Gastroesophageal sphincter (tissue), 4 donors: ENCODE data around the gene TMEM245. TPM values are rescaled to one million over a fixed set of nuclear protein-coding genes. Genes with fewer than 3 reads are reported as not detected.
A peak's percentile ranks its signal among the peaks of the same experiment; 100 is the strongest.

Source experiments
- ATAC-seq: fragments of 150-250 bp; one replicate; pipeline ENCODE4 v1.9.1; 2016; ENCODE audit warnings: mild to moderate bottlenecking, moderate library complexity
- H3K27ac ChIP-seq, 4 donors: fragments of 200-600 bp; sonication (generic) in 3 of 4; 1 replicate in 3 of 4; 2 replicates in 1 of 4; pipeline ENCODE4 v1.5.1; 2016 to 2019
- H3K27me3 ChIP-seq: fragments of 200-600 bp; sonication (generic); one replicate; pipeline ENCODE4 v1.5.1; 2019
- H3K36me3 ChIP-seq, 2 donors: fragments of 200-600 bp; sonication (generic); one replicate each; pipeline ENCODE4 v1.5.1; 2019; ENCODE audit warnings: control low read depth in 1 of 2
- H3K4me1 ChIP-seq, 3 donors: fragments of 200-600 bp; sonication (generic); 1 replicate in 2 of 3; 2 replicates in 1 of 3; pipeline ENCODE4 v1.5.1; 2016 to 2019; ENCODE audit warnings: control low read depth in 2 of 3
- H3K4me3 ChIP-seq, 2 donors: fragments of 200-600 bp; sonication (generic); one replicate each; pipeline ENCODE4 v1.5.1; 2019; ENCODE audit warnings: mild to moderate bottlenecking in 1 of 2, moderate library complexity in 1 of 2
- H3K9me3 ChIP-seq, 3 donors: fragments of 200-600 bp; sonication (generic); one replicate each; pipeline ENCODE4 v1.5.1; 2017 to 2019; ENCODE audit warnings: control low read depth in 2 of 3
- CTCF ChIP-seq, 4 experiments: fragments of 200-600 bp in 2 of 4; fragments of 450-650 bp in 2 of 4; sonication (generic) in 1 of 4; IDR thresholded peaks; one replicate each; pipeline ENCODE4 v1.5.1; 2017 to 2019; ENCODE audit warnings: antibody characterized with exemption in 4 of 4, mild to moderate bottlenecking in 2 of 4, moderate library complexity in 2 of 4
- EP300 ChIP-seq: sonication (generic); formaldehyde crosslinking; IDR thresholded peaks from one replicate; pipeline ENCODE4 v1.6.1; 2017; ENCODE audit warnings: antibody characterized with exemption, mild to moderate bottlenecking
- POLR2A ChIP-seq, 2 donors: fragments of 450-650 bp; IDR thresholded peaks; one replicate each; pipeline ENCODE4 v1.6.1; 2017; ENCODE audit warnings: antibody characterized with exemption in 2 of 2, mild to moderate bottlenecking in 2 of 2, moderate library complexity in 1 of 2
- POLR2AphosphoS5 ChIP-seq: sonication (generic); formaldehyde crosslinking; IDR thresholded peaks from one replicate; pipeline ENCODE4 v1.6.1; 2017; ENCODE audit warnings: antibody characterized with exemption
- WGBS, 2 donors: methylation state at CpG; one replicate each; pipeline ENCODE4 v1.1.5; 2018; ENCODE audit warnings: low coverage in 1 of 2; 5-methylcytosine and 5-hydroxymethylcytosine counted together
- total RNA-seq, 4 donors: library from RNA; depleted of rRNA; stranded (reverse); fragments of >200 nt; gene quantifications; one replicate each; pipeline ENCODE4 v1.1.0, GENCODE V29; 2016

TMEM245 gene
- total RNA-seq, 4 donors from 2014 or later: 130 to 180 (median 142) TPM

DNA sequence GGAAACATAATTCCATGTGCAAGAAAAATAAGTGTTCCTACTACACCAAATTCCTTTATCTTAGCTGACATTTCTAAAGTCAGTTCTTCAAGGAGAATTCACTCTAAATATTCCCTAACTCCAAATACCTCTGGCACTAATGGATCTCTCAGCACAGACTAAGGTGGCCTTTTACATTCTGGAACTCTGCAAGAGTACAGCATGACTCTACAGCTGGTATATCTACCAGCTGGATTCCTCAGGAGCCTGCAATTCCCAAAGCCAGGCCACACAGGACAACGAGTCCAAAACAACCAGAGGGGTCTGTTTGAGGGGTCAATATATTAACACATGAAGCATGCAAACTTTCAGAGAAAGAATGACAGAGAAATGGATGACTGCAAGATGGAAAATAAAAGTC, 27.2 kb downstream of the TMEM245 start:
- no peak for TF ChIP-seq EP300
- peak; percentile 2 for TF ChIP-seq POLR2AphosphoS5
- Histone ChIP-seq H3K36me3 (peaks cover 0 to 48% of the 10 kb centered on the region in 2 donors), H3K27ac (peak overlapping the region in 3 of 4 donors; percentile 1 to 39 (median 14)), H3K4me3 (no peak overlapping the region), H3K9me3 (no peaks in the 10 kb centered on the region), H3K4me1 (peaks cover 12 to 57% (median 16%) of the 10 kb centered on the region in 3 donors), H3K27me3 (no peaks in the 10 kb centered on the region)
- no peak for ATAC-seq
- WGBS, 2 donors: 31 to 60% methylated on average over 1 of the region's 1 CpG

GRCh38 chr9:109092051-109092580, 27.6 kb downstream of the TMEM245 start:
- ATAC-seq: no peak

DNA sequence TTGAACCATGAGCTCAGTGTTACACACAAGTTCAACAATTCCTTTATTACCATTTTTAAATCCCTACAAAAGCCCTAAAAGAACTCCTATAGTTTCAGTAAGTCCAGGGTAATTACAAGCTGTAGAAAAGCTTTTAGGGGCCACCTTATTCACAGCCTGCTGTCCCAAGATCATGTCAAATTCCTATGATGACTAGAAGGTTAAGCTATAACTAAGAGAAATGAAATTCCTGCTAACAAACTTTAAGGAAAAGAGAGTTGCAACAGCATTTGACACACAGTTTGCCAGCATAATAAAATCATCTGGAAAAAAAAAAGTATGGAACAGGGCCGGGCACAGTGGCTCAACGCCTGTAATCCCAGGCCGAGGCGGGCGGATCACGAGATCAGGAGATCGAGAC, 31.5 kb downstream of the TMEM245 start:
- H3K9me3 ChIP-seq: no peaks in the 10 kb centered on the region
- peaks cover 3 to 13% (median 8%) of the 10 kb centered on the region in 3 donors for H3K4me1 ChIP-seq
- H3K4me3 ChIP-seq: no peak overlapping the region
- WGBS, 2 donors: 92% methylated on average over 7 of the region's 7 CpGs; no CpG with 5 or more reads in 1 of the 2 donors
- peaks cover 0 to 85% of the 10 kb centered on the region in 2 donors for H3K36me3 ChIP-seq
- H3K27me3 ChIP-seq: no peaks in the 10 kb centered on the region
- TF ChIP-seq POLR2AphosphoS5 (peak; percentile 65), CTCF (IDR thresholded peaks at IDR 0.05) (no peak)
- H3K27ac ChIP-seq: peak overlapping the region in 1 of 4 donors; percentile 32
- no peak for ATAC-seq

More at GRCh38 chr9:109092051-109092580, 27.6 kb downstream of the TMEM245 start:
- Histone ChIP-seq H3K4me3 (no peak overlapping the region), H3K36me3 (peaks cover 0 to 52% of the 10 kb centered on the region in 2 donors), H3K27me3 (no peaks in the 10 kb centered on the region), H3K27ac (peak overlapping the region in 3 of 4 donors; percentile 1 to 39 (median 14)), H3K9me3 (no peaks in the 10 kb centered on the region), H3K4me1 (peaks cover 9 to 52% (median 11%) of the 10 kb centered on the region in 3 donors)
- TF ChIP-seq POLR2AphosphoS5 (peak; percentile 10), CTCF (IDR thresholded peaks at IDR 0.05) (no peak)

- Histone ChIP-seq H3K9me3 (no peaks in the 10 kb centered on the region), H3K4me3 (no peak overlapping the region), H3K27me3 (no peaks in the 10 kb centered on the region), H3K4me1 (peaks cover 3 to 10% (median 8%) of the 10 kb centered on the region in 3 donors), H3K36me3 (peaks cover 0 to 87% of the 10 kb centered on the region in 2 donors), H3K27ac (peak overlapping the region in 1 of 4 donors; percentile 32)
- 57 to 76% methylated on average over 1 to 2 of the region's 2 CpGs for WGBS, 2 donors
- TF ChIP-seq EP300 (no peak), POLR2A (IDR thresholded peaks at IDR 0.05) (no peak), POLR2AphosphoS5 (no peak), CTCF (IDR thresholded peaks at IDR 0.05) (no peak)
- ATAC-seq: no peak
These were observed 32.0 kb downstream of the TMEM245 start for GRCh38 chr9:109087795-109088194.

DNA sequence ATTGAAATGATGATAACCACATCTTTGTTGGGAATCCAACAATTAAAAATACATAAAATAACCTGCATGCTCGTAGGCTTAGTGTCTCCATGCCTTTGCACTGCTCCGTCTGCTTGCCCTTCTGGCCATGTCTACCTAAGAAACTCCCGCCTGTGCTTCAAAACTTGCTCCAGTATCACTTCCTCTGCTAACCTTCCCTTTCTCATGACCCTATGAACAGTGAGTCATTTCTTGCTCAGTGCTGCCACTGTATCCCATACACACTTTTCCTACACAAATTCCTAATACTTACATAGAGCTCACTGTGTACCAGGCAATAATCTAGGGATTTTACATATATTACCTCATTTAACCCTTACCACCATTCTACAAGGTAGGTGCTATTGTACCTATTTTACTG, 33.5 kb downstream of the TMEM245 start:
- H3K4me3 ChIP-seq: no peak overlapping the region
- peaks cover 0 to 77% of the 10 kb centered on the region in 2 donors for H3K36me3 ChIP-seq
- no peak overlapping the region for H3K27ac ChIP-seq
- 87 to 91% methylated on average over 3 of the region's 3 CpGs for WGBS, 2 donors
- TF ChIP-seq POLR2AphosphoS5: no peak
- no peak for TF ChIP-seq POLR2A (IDR thresholded peaks at IDR 0.05)
- TF ChIP-seq CTCF (IDR thresholded peaks at IDR 0.05): no peak
- no peak for TF ChIP-seq EP300
- H3K4me1 ChIP-seq: peaks cover 0 to 8% (median 0%) of the 10 kb centered on the region in 3 donors
- H3K9me3 ChIP-seq: no peaks in the 10 kb centered on the region
- ATAC-seq: no peak
- H3K27me3 ChIP-seq: no peaks in the 10 kb centered on the region
